ENCODE measurements around the gene TEAD1.

DNA sequence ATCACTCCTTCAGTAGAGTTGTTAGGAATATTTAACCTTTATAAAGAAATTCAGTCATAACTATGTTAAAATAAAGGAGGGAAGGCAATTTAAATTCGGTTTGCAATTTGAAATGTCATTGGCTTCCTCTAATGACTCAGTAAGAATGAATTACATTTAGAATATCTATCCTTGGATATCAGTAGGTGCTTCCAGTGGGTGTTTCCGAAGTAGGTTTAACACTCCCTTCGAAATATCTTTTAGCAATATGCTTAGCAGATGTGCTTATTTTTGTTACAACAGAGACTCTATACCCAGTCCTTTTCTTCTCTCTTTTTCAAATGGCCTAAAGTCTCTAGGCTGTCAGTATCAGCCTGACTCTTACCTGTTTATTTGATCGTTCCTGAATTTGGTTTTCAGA, 231.2 kb downstream of the TEAD1 start:
- no peak for TF ChIP-seq EZH2phosphoT487 (IDR thresholded peaks at IDR 0.05; ENCODE audit: low read length)
- TF ChIP-seq CTCF (IDR thresholded peaks at IDR 0.05; ENCODE audit: low read length): no peak
